Duodenal mucosa (tissue), 2 donors: ENCODE data around the gene THTPA.

Experiments used
- H3K27ac ChIP-seq: one replicate; pipeline ENCODE4 v1.7.0; 2013; ENCODE audit warnings: low read depth, low read length
- H3K27me3 ChIP-seq, 2 donors: one replicate each; pipeline ENCODE4 v1.7.0; 2013; ENCODE audit warnings: low read length in 2 of 2, control low read depth in 1 of 2; ENCODE audit not compliant: insufficient read depth in 2 of 2, control insufficient read depth in 1 of 2
- H3K36me3 ChIP-seq, 2 donors: one replicate each; pipeline ENCODE4 v1.7.0; 2013; ENCODE audit warnings: low read length in 2 of 2, control low read depth in 1 of 2; ENCODE audit not compliant: insufficient read depth in 2 of 2, control insufficient read depth in 1 of 2
- H3K4me1 ChIP-seq, 2 donors: one replicate each; pipeline ENCODE4 v1.7.0; 2013; ENCODE audit warnings: low read length in 2 of 2, control low read depth in 1 of 2; ENCODE audit not compliant: insufficient read depth in 2 of 2, control insufficient read depth in 1 of 2
- H3K4me3 ChIP-seq, 2 donors: one replicate each; pipeline ENCODE4 v1.7.0; 2013; ENCODE audit warnings: low read length in 2 of 2, low read depth in 1 of 2
- H3K9ac ChIP-seq, 2 donors: one replicate each; pipeline ENCODE4 v1.7.0; 2013; ENCODE audit warnings: low read length in 2 of 2, low read depth in 1 of 2
- H3K9me3 ChIP-seq, 2 donors: one replicate each; pipeline ENCODE4 v1.7.0; 2013; ENCODE audit warnings: low read length in 2 of 2, control low read depth in 1 of 2; ENCODE audit not compliant: control insufficient read depth in 1 of 2

Gene THTPA

GRCh38 chr14:23555882-23556699, at the start of gene THTPA:
THTPA (plus strand) TSS chr14:23556271; CDS start chr14:23556758, 487 bp downstream.
- H3K4me1 ChIP-seq, result peaks cover 17 to 25% of the 10 kb centered on the region in 2 donors
- H3K4me3 ChIP-seq, result peak within 1 kb of the TSS; percentile 91 to 93
- H3K27me3 ChIP-seq, result no peaks in the 10 kb centered on the region
- H3K9me3 ChIP-seq, result no peaks in the 10 kb centered on the region
- H3K9ac ChIP-seq, result peak within 1 kb of the TSS; percentile 92 to 96
- peaks cover 16 to 26% of the 10 kb centered on the region in 2 donors for H3K36me3 ChIP-seq
- H3K27ac ChIP-seq, result peak within 1 kb of the TSS; percentile 92

GRCh38 chr14:23512156-23512555, 43.9 kb upstream of the THTPA start:
- Histone ChIP-seq H3K9ac (no peak overlapping the region), H3K27ac (no peak overlapping the region), H3K36me3 (no peaks in the 10 kb centered on the region), H3K4me1 (no peaks in the 10 kb centered on the region), H3K4me3 (no peak overlapping the region), H3K9me3 (no peaks in the 10 kb centered on the region), H3K27me3 (no peaks in the 10 kb centered on the region)

GRCh38 chr14:23513005-23513817, 42.9 kb upstream of the THTPA start:
- no peaks in the 10 kb centered on the region for H3K9me3 ChIP-seq
- H3K4me3 ChIP-seq, result no peak overlapping the region
- no peaks in the 10 kb centered on the region for H3K27me3 ChIP-seq
- no peak overlapping the region for H3K27ac ChIP-seq
- no peak overlapping the region for H3K9ac ChIP-seq
- H3K4me1 ChIP-seq, result no peaks in the 10 kb centered on the region
- no peaks in the 10 kb centered on the region for H3K36me3 ChIP-seq

- no peak overlapping the region for H3K4me3 ChIP-seq
- H3K27me3 ChIP-seq, result no peaks in the 10 kb centered on the region
- H3K4me1 ChIP-seq, result no peaks in the 10 kb centered on the region
- H3K27ac ChIP-seq, result no peak overlapping the region
- H3K36me3 ChIP-seq, result no peaks in the 10 kb centered on the region
- no peak overlapping the region for H3K9ac ChIP-seq
- no peaks in the 10 kb centered on the region for H3K9me3 ChIP-seq
Measured at GRCh38 chr14:23513818-23514643, 42.0 kb upstream of the THTPA start.

GRCh38 chr14:23514644-23514957, 41.5 kb upstream of the THTPA start:
- Histone ChIP-seq H3K9ac (no peak overlapping the region), H3K4me3 (no peak overlapping the region), H3K4me1 (no peaks in the 10 kb centered on the region), H3K27ac (no peak overlapping the region), H3K36me3 (no peaks in the 10 kb centered on the region), H3K9me3 (no peaks in the 10 kb centered on the region), H3K27me3 (no peaks in the 10 kb centered on the region)

GRCh38 chr14:23517650-23518326, 38.3 kb upstream of the THTPA start:
- Histone ChIP-seq H3K4me3 (no peak overlapping the region), H3K36me3 (no peaks in the 10 kb centered on the region), H3K9me3 (no peaks in the 10 kb centered on the region), H3K9ac (no peak overlapping the region), H3K27me3 (no peaks in the 10 kb centered on the region), H3K4me1 (no peaks in the 10 kb centered on the region), H3K27ac (no peak overlapping the region)

GRCh38 chr14:23518709-23519108, 37.4 kb upstream of the THTPA start:
- Histone ChIP-seq H3K36me3 (no peaks in the 10 kb centered on the region), H3K4me1 (no peaks in the 10 kb centered on the region), H3K9ac (no peak overlapping the region), H3K27ac (no peak overlapping the region), H3K9me3 (no peaks in the 10 kb centered on the region), H3K27me3 (no peaks in the 10 kb centered on the region), H3K4me3 (no peak overlapping the region)

GRCh38 chr14:23520899-23521533, 35.1 kb upstream of the THTPA start:
- Histone ChIP-seq H3K27ac (no peak overlapping the region), H3K9me3 (no peaks in the 10 kb centered on the region), H3K4me3 (no peak overlapping the region), H3K36me3 (no peaks in the 10 kb centered on the region), H3K9ac (no peak overlapping the region), H3K27me3 (no peaks in the 10 kb centered on the region), H3K4me1 (no peaks in the 10 kb centered on the region)

GRCh38 chr14:23521785-23522640, 34.1 kb upstream of the THTPA start:
- Histone ChIP-seq H3K9ac (no peak overlapping the region), H3K4me1 (no peaks in the 10 kb centered on the region), H3K4me3 (no peak overlapping the region), H3K9me3 (no peaks in the 10 kb centered on the region), H3K36me3 (no peaks in the 10 kb centered on the region), H3K27me3 (no peaks in the 10 kb centered on the region), H3K27ac (no peak overlapping the region)
